ENCODE results near the gene UTRN. TPM values are rescaled to one million over a fixed set of nuclear protein-coding genes. Genes with fewer than 3 reads are reported as not detected.

The UTRN gene
- total RNA-seq, 2 experiments from 2014 or later = 17.5 to 18.1 TPM

GRCh38 chr6:144263786-144264185 is 21.3 kb upstream of the UTRN start:
- TF ChIP-seq EZH2phosphoT487 (IDR thresholded peaks at IDR 0.05; ENCODE audit: borderline replicate concordance, low read depth, low read length) = no peak
- no peak for TF ChIP-seq CTCF (conservative IDR thresholded peaks at IDR 0.05; ENCODE audit: low read length)
- H3K9me2 ChIP-seq (ENCODE audit: insufficient read depth, low read length) = no peaks in the 10 kb centered on the region
- no peak overlapping the region for H2AFZ ChIP-seq (ENCODE audit: low read length)
- no peaks in the 10 kb centered on the region for H3K36me3 ChIP-seq (ENCODE audit: insufficient read depth, low read length)
- intact Hi-C loops (cut with micrococcal nuclease; ENCODE audit: unreplicated experiment) = no loop called here
- H3K9me3 ChIP-seq (ENCODE audit: low read length) = no peaks in the 10 kb centered on the region
- no peak overlapping the region for H3K4me2 ChIP-seq (ENCODE audit: low read length)
- H3K27ac ChIP-seq (ENCODE audit: low read depth, low read length, poor library complexity, severe bottlenecking) = no peak overlapping the region
- POLR2A ChIA-PET = no interaction called here
- H3K79me2 ChIP-seq (ENCODE audit: insufficient read depth, low read depth, low read length) = no peaks in the 10 kb centered on the region
- no TSS peak for BruUV-seq (replicated peaks)
- CTCF ChIA-PET (ENCODE audit: unreplicated experiment) = no interaction called here
- no peak overlapping the region for H3K4me3 ChIP-seq (ENCODE audit: low read depth, low read length, poor library complexity, severe bottlenecking)
- H3K4me1 ChIP-seq (ENCODE audit: insufficient read depth, low read length, poor library complexity, severe bottlenecking) = no peaks in the 10 kb centered on the region
- DNase-seq (ENCODE audit: low spot score) = no peak
- H4K20me1 ChIP-seq (ENCODE audit: insufficient read depth, low read length) = no peaks in the 10 kb centered on the region

DNA sequence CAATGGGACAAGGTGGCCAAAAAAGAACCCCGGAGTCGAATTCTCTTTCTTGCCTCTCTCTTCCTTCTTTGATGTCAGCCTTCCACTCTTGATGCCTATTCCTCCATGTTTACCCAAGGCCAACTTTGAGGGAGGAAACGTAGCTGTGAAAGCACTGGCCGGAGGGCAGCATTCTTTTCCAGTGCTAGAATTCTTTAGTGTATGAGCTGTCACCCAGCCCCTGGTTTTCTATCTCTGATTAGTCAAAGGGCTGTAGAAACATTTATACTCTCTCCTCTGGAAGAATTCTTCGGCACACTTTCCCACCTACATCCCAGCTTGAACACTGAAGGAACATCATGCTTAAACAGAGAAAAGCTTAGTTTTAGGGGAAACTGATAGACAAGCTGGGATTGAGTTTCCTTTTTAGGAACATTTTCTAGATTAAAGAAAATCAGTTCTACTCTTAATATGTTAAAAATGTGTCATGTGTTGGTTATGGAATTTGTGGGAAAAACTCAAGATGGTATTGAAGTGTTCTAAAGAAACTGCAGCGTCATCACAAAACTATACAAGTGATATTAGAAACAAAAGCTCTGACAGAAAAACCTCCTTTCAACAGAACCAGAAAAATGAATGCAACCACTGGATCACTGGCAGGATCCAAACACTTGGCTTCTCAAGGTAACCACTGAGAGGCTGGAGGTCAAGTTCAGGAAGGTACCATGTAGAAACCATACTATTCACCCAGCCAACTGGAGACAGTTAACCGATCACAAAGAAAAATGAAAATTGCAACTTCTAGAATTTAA is 20.7 kb upstream of the UTRN start:
- no peak overlapping the region for H2AFZ ChIP-seq (ENCODE audit: low read length)

More for the DNA sequence above, 20.7 kb upstream of the UTRN start:
- no peak overlapping the region for H3K4me3 ChIP-seq (ENCODE audit: low read depth, low read length, poor library complexity, severe bottlenecking)
- H3K9me3 ChIP-seq (ENCODE audit: low read length) = no peaks in the 10 kb centered on the region
- CTCF ChIA-PET (ENCODE audit: unreplicated experiment) = no interaction called here
- H3K4me1 ChIP-seq (ENCODE audit: insufficient read depth, low read length, poor library complexity, severe bottlenecking) = no peaks in the 10 kb centered on the region
- H3K79me2 ChIP-seq (ENCODE audit: insufficient read depth, low read depth, low read length) = no peaks in the 10 kb centered on the region
- no peak overlapping the region for H3K27ac ChIP-seq (ENCODE audit: low read depth, low read length, poor library complexity, severe bottlenecking)
- no TSS peak for BruUV-seq (replicated peaks)
- intact Hi-C loops (cut with micrococcal nuclease; ENCODE audit: unreplicated experiment) = no loop called here
- TF ChIP-seq EZH2phosphoT487 (IDR thresholded peaks at IDR 0.05; ENCODE audit: borderline replicate concordance, low read depth, low read length) = no peak
- TF ChIP-seq CTCF (conservative IDR thresholded peaks at IDR 0.05; ENCODE audit: low read length) = no peak
- no peaks in the 10 kb centered on the region for H4K20me1 ChIP-seq (ENCODE audit: insufficient read depth, low read length)
- H3K4me2 ChIP-seq (ENCODE audit: low read length) = no peak overlapping the region
- no peak for DNase-seq (ENCODE audit: low spot score)
- POLR2A ChIA-PET = interaction anchor here (1.1 kb wide), 1 partner anchor 14 kb away, joined by 4 read pairs; no protein-coding TSS in a partner anchor
- H3K36me3 ChIP-seq (ENCODE audit: insufficient read depth, low read length) = no peaks in the 10 kb centered on the region
- no peaks in the 10 kb centered on the region for H3K9me2 ChIP-seq (ENCODE audit: insufficient read depth, low read length)

All from OCI-LY7 (cell line).